Thymus (tissue), 11 donors: ENCODE results near the gene HYAL4. TPM values are rescaled to one million over a fixed set of nuclear protein-coding genes. Genes with fewer than 3 reads are reported as not detected.
"Not testable (repeated sequence)": the region's sequence is repeated elsewhere in the genome, so short reads cannot be mapped to it uniquely, and the experiment has no call there.

ENCODE experiments used
- DNase-seq, 9 donors: peaks; one replicate each; pipeline ENCODE4 v3.0.0-alpha.2; 2013; ENCODE audit warnings: low spot score in 9 of 9, low read depth in 6 of 9, missing footprints in 1 of 9
- H3K27ac ChIP-seq, 2 donors: one replicate each; pipeline ENCODE4 v1.5.1; 2013; ENCODE audit warnings: control low read depth in 1 of 2, low read depth in 1 of 2, low read length in 1 of 2, mild to moderate bottlenecking in 1 of 2, moderate library complexity in 1 of 2
- H3K27me3 ChIP-seq, 2 donors: one replicate each; pipeline ENCODE4 v1.5.1; 2013; ENCODE audit warnings: low read length in 1 of 2; ENCODE audit not compliant: control insufficient read depth in 2 of 2, insufficient read depth in 1 of 2
- H3K36me3 ChIP-seq, 2 donors: one replicate each; pipeline ENCODE4 v1.5.1; 2013; ENCODE audit warnings: low read length in 1 of 2, mild to moderate bottlenecking in 1 of 2, moderate library complexity in 1 of 2; ENCODE audit not compliant: control insufficient read depth in 2 of 2, insufficient read depth in 2 of 2
- H3K4me1 ChIP-seq, 2 donors: one replicate each; pipeline ENCODE4 v1.5.1; 2013; ENCODE audit warnings: low read length in 2 of 2; ENCODE audit not compliant: control insufficient read depth in 2 of 2, insufficient read depth in 2 of 2
- H3K4me3 ChIP-seq, 2 donors: one replicate each; pipeline ENCODE4 v1.5.1; 2013; ENCODE audit warnings: low read length in 2 of 2, control low read depth in 1 of 2, mild to moderate bottlenecking in 1 of 2
- H3K9me3 ChIP-seq, 2 donors: one replicate each; pipeline ENCODE4 v1.5.1; 2013; ENCODE audit warnings: low read length in 1 of 2, mild to moderate bottlenecking in 1 of 2; ENCODE audit not compliant: control insufficient read depth in 2 of 2, insufficient read depth in 1 of 2
- WGBS: extraction: QIAGEN DNeasy Blood & Tissue Kit; methylation state at CpG from one replicate; pipeline ENCODE4 v1.1.7; 2013; 5-methylcytosine and 5-hydroxymethylcytosine counted together
- polyA plus RNA-seq: library from polyadenylated mRNA; stranded (reverse); fragments of 200-250 nt; gene quantifications from one replicate; pipeline ENCODE4 v1.2.3, GENCODE V29; 2013
- total RNA-seq: library from RNA; stranded (reverse); fragments of 120-200 nt; gene quantifications from one replicate; pipeline ENCODE4 v1.2.4, GENCODE V29; 2013
- donor health status: healthy.

The HYAL4 gene
- total and polyA plus RNA-seq, 2 donors: 0.05 to 0.30 TPM

DNA sequence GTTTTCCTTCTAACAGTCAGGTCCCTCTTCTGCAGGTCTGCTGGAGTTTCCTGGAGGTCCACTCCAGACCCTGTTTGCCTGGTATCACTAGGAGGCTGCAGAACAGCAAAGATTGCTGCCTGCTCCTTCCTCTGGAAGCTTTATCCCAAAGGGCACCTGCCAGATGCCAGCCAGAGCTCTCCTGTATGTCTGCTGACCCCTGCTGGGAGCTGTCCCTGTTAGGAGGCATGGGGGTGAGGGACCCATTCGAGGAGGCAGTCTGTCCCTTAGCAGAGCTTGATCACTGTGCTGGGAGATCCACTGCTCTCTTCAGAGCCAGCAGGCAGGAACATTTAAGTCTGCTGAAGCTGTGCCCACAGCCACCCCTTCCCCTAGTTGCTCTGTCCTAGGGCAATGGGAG, 11.5 kb downstream of the HYAL4 start:
- not testable (repeated sequence) for H3K9me3 ChIP-seq, DNase-seq, H3K4me1 ChIP-seq, H3K4me3 ChIP-seq, H3K27ac ChIP-seq, H3K36me3 ChIP-seq, H3K27me3 ChIP-seq
- WGBS: 74% methylated on average over 1 of the region's 1 CpG

- DNase-seq: no peak
- H3K36me3 ChIP-seq: no peaks in the 10 kb centered on the region
- H3K27ac ChIP-seq: no peak overlapping the region
- no peaks in the 10 kb centered on the region for H3K27me3 ChIP-seq
- H3K9me3 ChIP-seq: no peaks in the 10 kb centered on the region
- H3K4me3 ChIP-seq: no peak overlapping the region
- H3K4me1 ChIP-seq: no peaks in the 10 kb centered on the region
Observed at GRCh38 chr7:123860848-123861247, 15.9 kb downstream of the HYAL4 start.

GRCh38 chr7:123862775-123863174, 17.8 kb downstream of the HYAL4 start:
- DNase-seq: no peak
- Histone ChIP-seq H3K27me3 (no peaks in the 10 kb centered on the region), H3K27ac (no peak overlapping the region), H3K36me3 (no peaks in the 10 kb centered on the region), H3K9me3 (no peaks in the 10 kb centered on the region), H3K4me1 (no peaks in the 10 kb centered on the region), H3K4me3 (no peak overlapping the region)

DNA sequence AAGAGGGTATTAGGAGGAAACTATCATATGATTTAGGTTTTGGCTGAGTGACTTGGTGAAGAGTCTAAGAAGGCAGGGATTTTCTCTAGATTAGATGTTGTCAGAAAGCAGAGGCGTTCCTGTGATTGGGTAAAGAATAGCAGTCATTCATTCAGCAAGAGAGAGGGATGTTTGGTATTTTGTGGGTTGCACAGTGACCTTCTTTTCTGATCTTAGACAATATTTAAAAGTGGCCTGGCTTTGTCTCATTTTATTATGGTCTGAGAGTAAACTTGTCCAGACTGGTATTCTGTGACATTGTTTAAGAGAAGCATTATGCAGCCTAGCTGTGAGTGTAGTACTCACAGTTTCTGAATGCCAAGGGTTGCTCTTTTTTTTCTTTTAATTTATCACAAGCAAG, 18.5 kb downstream of the HYAL4 start:
- no peak overlapping the region for H3K4me3 ChIP-seq
- H3K9me3 ChIP-seq: no peaks in the 10 kb centered on the region
- no peaks in the 10 kb centered on the region for H3K27me3 ChIP-seq
- no peaks in the 10 kb centered on the region for H3K36me3 ChIP-seq
- 91% methylated on average over 1 of the region's 1 CpG for WGBS
- H3K27ac ChIP-seq: no peak overlapping the region
- DNase-seq: no peak
- no peaks in the 10 kb centered on the region for H3K4me1 ChIP-seq

DNA sequence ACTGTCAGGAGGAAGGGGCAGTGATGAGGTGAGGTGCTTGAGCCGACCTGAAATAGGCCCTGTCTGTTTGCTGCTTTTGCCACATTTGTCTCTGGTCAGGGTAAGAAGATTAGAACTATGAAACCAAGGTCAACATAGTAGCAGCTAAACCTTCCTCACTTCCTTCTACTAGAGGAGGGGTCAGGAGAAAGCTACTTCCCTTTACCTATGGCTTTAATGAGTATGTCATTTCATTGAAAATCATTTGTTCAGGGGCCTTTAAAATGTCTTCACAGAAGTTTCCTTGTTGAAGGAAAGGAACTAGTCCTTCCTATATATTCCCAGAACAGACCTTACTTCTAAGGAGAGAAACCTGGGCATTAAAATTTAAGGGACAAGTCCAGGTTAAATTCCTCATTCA, 19.0 kb downstream of the HYAL4 start:
- H3K9me3 ChIP-seq: no peaks in the 10 kb centered on the region
- H3K27me3 ChIP-seq: no peaks in the 10 kb centered on the region
- no peak overlapping the region for H3K27ac ChIP-seq
- no peak for DNase-seq
- 76% methylated on average over 1 of the region's 1 CpG for WGBS
- H3K4me3 ChIP-seq: no peak overlapping the region
- H3K36me3 ChIP-seq: no peaks in the 10 kb centered on the region
- no peaks in the 10 kb centered on the region for H3K4me1 ChIP-seq

GRCh38 chr7:123864436-123864835, 19.5 kb downstream of the HYAL4 start:
- 95% methylated on average over 3 of the region's 3 CpGs for WGBS

GRCh38 chr7:123864966-123865365, 20.0 kb downstream of the HYAL4 start:
- no peaks in the 10 kb centered on the region for H3K9me3 ChIP-seq
- no peak for DNase-seq
- H3K27me3 ChIP-seq: no peaks in the 10 kb centered on the region
- no peaks in the 10 kb centered on the region for H3K36me3 ChIP-seq
- no peak overlapping the region for H3K4me3 ChIP-seq
- no peak overlapping the region for H3K27ac ChIP-seq
- WGBS: 86% methylated on average over 1 of the region's 1 CpG
- no peaks in the 10 kb centered on the region for H3K4me1 ChIP-seq

More at GRCh38 chr7:123864436-123864835, 19.5 kb downstream of the HYAL4 start:
- no peaks in the 10 kb centered on the region for H3K9me3 ChIP-seq
- no peaks in the 10 kb centered on the region for H3K27me3 ChIP-seq
- H3K4me1 ChIP-seq: no peaks in the 10 kb centered on the region
- DNase-seq: no peak
- no peak overlapping the region for H3K27ac ChIP-seq
- no peaks in the 10 kb centered on the region for H3K36me3 ChIP-seq
- H3K4me3 ChIP-seq: no peak overlapping the region

DNA sequence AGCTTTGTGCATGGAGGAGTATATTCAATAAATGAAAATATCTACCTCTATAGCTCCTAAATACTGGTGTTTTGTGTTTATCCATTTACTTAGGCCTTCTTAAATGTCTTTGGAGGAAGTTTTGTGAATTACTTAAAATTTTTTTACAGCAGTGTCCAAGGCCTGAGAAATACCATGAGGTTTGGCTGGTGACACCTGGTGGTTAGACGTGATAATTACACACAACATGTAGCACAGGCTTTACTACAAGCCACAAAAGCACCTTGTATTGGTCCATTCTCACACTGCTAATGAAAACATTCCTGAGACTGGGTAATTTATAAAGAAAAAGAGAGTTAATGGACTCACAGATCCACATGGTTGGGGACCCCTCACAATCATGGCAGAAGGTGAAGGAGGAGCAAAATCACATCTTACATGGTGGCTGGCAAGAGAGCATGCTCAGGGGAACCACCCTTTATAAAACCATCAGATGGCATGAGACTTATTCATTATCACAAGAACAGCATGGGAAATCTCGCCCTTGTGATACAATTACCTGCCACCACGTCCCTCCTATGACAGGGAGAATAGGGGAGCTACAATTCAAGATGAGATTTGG, 20.6 kb downstream of the HYAL4 start:
- WGBS: 21% methylated on average over 3 of the region's 3 CpGs

GRCh38 chr7:123867225-123867624, 22.3 kb downstream of the HYAL4 start:
- WGBS: 83% methylated on average over 1 of the region's 1 CpG
- Histone ChIP-seq H3K27me3 (no peaks in the 10 kb centered on the region), H3K36me3 (no peaks in the 10 kb centered on the region), H3K4me3 (no peak overlapping the region), H3K9me3 (no peaks in the 10 kb centered on the region), H3K4me1 (no peaks in the 10 kb centered on the region), H3K27ac (no peak overlapping the region)
- DNase-seq: no peak

More for the DNA sequence above, 20.6 kb downstream of the HYAL4 start:
- no peak overlapping the region for H3K27ac ChIP-seq
- no peaks in the 10 kb centered on the region for H3K4me1 ChIP-seq
- no peaks in the 10 kb centered on the region for H3K27me3 ChIP-seq
- H3K4me3 ChIP-seq: no peak overlapping the region
- DNase-seq: peak in 8 of 9 donors; percentile 4 to 68 (median 46)
- H3K36me3 ChIP-seq: no peaks in the 10 kb centered on the region
- no peaks in the 10 kb centered on the region for H3K9me3 ChIP-seq
